GM21447 (cell line): ENCODE measurements around the gene ASF1B.

Experiments used
- ATAC-seq: cut with Tn5 transposase; IDR thresholded peaks from one replicate; pipeline ENCODE4 v1.9.1; 2021; ENCODE audit not compliant: unreplicated experiment

ASF1B gene

GRCh38 chr19:14112051-14112808 is 24.2 kb downstream of the ASF1B start:
- no peak for ATAC-seq

DNA sequence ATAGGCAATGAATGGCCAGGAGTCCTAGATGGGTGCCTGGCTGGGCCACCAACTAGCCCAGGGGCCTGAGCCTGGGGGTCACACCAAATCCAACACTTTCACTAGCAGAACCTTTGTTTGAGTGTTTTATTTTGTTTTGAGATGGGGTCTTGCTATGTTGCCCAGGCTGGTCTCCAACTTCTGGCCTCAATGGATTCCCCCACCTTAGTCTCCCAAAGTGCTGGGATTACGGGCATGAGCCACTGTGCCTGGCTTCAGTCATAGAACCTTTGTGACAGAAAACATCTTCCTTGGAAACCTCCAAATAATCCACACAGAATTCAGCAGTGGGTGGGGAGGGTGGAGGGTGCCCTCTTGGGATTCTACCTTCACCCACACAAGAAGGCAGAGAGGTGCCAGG is 24.9 kb downstream of the ASF1B start:
- ATAC-seq, result no peak

DNA sequence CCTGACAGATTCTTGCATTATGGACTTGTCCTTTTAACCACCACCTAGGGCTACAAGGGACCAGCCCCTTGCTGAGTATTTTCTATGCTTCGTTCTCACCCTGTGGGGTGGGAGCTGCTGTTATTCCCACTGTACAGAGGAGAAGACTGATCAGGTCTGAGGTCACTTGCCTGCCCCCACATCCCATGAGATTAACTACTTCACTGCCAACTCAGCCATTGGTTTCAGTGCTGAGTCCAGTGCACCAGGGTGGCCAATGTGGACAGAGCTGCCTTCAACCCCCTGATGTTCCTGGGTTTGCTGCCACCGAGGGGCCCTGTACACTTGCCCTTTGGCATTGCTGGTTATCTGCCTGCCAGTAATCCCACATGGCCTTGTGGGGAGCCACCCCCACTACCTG is 25.7 kb downstream of the ASF1B start:
- no peak for ATAC-seq

DNA sequence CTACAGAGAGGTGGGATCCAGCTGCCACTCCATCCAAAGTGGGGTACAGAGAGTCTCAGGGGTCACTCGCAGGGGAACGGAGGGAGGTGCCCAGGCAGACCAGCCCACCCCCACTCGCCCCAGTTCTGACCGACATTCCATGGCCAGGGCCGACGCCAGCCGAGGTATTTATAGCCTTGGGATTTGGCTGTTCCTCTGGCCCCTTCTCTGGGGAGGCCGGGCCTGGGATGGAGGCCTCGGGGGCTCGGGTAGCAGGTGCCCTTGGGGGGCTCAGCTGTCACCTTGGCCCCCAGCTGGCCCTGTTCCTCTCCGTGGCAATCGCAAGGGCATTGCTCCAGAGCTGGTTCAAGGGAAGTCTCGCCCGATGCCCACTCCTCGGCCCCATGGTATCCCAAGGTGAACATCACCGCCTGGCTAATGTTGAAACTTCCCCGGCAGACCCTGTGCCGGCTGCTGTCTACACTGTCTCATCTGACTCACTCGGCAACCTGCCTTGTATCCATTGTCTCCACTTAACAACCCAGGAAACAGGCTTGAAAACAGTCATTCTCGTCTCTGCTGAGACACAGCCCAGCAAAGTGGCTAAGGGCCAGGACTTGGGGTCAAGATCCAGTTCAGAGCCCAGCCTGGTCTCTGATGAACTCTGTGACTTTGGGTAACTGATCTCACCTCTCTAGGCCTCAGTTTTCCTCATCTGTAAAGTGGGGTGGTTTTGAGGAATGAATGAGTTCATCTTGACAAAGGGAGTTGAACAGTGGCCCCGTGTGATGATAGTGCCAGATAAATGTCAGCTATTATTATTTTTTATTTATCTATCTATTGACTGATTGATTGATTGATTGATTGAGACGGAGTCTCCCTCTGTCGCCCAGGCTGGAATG is 28.6 kb downstream of the ASF1B start:
- no peak for ATAC-seq

DNA sequence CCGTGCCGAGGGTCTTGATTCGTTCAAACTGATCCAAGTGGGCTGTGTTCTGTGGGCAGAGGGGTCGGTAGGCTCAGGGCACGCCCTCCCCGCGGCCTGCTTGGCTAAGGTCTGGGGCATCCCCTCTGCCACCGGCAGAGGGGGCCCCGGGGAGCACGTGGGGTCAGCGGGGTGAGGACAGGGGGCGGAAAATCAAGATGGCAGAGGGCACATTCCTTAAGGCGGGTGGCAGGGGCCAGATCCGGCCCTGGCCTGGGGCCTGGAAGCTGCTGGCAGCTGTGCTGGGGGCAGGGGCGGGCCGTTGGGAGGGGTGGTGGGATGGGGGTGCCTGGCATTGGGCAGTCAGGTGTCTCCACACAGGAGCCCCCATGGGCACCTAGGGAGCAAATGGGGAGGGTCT is 29.5 kb downstream of the ASF1B start:
- ATAC-seq, result no peak

DNA sequence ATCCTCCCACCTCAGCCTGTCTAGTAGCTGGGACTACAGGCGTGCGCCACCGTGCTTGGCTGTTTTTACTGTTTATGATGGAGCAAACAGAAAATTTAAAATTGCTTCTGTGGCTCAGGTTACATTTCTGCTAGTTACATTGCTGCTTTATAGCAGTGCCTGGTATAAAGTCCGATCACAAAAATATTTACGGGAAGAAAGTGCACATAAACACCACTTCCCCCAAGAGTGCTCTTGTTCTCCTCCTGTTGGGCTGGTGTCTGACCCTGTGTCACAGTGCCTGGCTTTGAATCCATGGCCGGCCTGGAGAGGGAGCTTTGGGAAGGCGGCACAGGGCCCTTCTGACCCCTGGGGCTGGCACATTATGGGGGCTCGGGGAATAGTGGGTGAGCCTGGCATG is 30.7 kb downstream of the ASF1B start:
- ATAC-seq, result no peak

GRCh38 chr19:14103310-14103709 is 33.1 kb downstream of the ASF1B start:
- ATAC-seq, result no peak

DNA sequence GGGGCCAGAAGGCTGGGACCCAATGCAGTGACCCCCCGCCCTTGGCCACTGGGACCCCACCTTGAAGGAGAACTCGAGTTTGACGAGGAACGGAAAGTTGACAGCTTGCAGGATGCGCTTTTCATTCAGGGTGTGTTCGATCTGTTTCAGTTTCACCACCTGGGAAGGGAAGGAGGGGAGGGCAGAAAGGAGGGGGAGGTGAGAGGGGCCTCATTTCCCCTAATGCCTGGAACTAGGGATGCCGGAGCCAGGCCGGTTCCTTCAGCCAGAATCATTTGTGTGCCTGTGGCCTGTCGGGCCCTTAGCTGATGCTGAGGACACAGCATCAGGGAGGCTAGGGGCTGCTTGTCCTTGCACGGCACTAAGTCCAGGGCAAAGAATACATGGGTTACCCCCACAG is 33.6 kb downstream of the ASF1B start:
- ATAC-seq, result no peak

DNA sequence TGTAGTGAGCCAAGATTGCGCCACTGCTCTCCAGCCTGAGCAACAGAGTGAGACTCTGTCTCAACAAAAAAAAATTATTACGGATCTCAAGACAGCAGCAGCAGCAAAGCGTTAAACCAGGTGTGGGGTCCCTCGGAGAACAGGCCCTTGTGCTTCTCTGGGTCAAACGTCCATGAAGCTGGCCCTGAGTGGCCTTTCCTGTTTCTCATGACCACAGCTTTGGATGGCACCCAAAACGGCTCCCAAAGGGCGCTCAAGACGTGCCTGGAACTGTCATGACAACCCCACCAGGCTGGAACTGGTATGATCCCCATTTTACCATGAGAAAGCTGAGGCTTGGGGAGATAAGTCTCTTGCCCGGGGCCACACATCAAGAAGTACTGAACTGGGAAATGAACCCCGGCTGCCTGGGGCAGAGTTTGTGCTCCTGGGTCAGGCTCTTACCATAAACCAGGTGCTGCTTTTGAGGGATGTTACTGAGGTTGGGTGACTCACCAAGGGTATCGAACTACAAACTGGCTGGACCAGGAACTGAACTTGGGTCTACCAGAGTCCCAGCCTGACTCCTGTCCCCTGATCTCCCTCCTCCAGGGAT is 34.2 kb downstream of the ASF1B start:
- no peak for ATAC-seq

- no peak for ATAC-seq
Observed at GRCh38 chr19:14101003-14101545, 35.3 kb downstream of the ASF1B start.

- ATAC-seq, result no peak
Observed at GRCh38 chr19:14097532-14098151, 38.7 kb downstream of the ASF1B start.

- no peak for ATAC-seq
Observed at GRCh38 chr19:14096272-14096992, 40.0 kb downstream of the ASF1B start.

DNA sequence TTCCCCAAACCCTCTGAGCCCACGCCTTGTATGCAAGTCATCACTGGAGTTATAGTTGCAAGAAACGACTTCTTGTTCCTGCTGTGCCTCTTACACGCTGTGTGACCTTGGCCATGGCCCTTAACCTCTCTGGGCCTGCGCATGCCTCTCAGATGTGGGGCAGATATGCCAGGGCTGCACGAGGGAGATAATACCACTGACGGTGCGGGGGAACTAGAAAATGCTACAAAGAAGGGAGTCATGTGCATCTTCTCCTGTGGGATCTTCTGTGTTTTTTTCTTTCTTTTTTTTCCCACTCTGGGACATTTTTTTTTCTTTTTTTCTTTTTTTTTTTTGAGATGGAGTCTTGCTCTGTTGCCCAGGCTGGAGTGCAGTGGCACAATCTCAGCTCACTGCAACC is 41.5 kb downstream of the ASF1B start:
- no peak for ATAC-seq

DNA sequence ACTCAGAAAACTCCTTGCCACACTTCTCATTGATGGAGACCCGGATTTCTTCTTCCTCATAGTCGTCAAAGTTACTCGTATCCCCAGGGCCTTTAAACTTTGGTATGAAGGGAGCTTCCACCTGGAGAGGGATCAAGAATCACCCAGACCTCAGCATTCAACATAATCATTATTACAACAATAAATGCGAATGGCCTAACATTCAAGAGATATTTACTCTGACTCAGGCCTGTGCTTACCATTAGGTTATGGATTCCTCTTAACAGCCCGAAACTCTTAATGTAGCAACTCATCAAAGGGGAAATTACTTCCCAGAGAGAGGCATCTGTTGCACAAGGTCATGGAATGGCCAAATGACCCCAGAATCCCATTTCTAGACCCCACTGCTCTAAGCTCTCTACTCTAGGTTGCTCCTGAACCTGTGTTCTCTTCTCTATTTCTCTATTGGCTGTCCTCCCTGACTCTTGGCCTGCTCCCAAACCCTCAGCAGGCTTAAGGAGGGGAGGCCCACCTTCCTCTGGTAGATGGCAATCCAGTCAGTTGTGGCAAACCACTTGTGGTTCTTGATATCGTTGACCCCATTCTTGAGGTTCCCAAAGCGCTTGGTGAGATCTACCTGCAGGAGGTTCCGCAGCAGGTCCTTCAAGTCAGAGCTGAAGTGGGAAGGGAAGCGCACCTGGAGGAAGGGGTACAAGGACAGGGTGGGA is 43.1 kb downstream of the ASF1B start:
- no peak for ATAC-seq

GRCh38 chr19:14091813-14092462 is 44.5 kb downstream of the ASF1B start:
- peak; percentile 22 for ATAC-seq

- ATAC-seq, result peak; percentile 42
Observed at GRCh38 chr19:14091081-14091812, 45.1 kb downstream of the ASF1B start.

DNA sequence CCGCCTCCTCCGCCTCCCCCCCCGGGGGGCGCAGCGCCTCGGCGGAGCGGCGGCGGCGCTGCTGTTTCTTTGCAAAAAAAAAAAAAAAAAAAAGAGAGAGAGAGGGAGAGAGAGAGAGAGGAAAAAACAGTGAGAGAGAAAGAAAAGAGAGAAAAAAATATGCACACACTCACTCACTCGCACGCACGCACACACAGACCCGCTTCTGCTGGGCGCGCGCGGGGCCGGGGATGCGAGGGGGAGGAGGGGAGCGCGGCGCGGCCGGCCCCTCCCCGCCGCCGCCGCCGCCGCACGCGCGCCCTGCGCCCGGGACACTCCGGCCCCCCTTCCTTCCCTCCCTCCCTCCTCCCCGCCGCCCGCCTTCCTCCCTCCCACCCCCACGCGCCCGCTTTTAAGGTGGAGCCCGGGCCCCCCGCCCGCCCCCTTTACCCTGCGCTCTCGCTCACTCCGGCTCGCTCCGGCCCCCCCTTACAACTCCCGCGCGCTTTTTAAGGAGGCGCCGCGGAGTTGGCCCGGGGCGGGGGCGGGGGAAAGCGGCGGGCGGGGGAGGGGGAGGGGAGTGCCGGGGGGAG is 45.8 kb downstream of the ASF1B start, which contains the start of gene SAMD1:
TSS of gene SAMD1 (minus strand) at position 243 of the 572 bp plus-strand sequence.
- ATAC-seq, result peak; percentile 39
